SK-N-SH (cell line): Measurements from ENCODE around the gene MAPT. TPM values are rescaled to one million over a fixed set of nuclear protein-coding genes. Genes with fewer than 3 reads are reported as not detected.

Source experiments
- CTCF ChIA-PET: fragments of 300-600, 350-600 bp; formaldehyde crosslinking; extraction: SDS; loops from one replicate; lab custom pipeline; 2021; lab: Yijun Ruan, JAX
- POLR2A ChIA-PET: fragments of 350-600 bp; sonication (Branson Sonifier 250); formaldehyde crosslinking; extraction: SDS; loops from one replicate; lab custom pipeline; 2020; ENCODE audit warnings: antibody characterized with exemption, inconsistent platforms; lab: Yijun Ruan, JAX
- DNase-seq: peaks from one replicate; pipeline ENCODE4 v3.0.0; 2012
- H2AFZ ChIP-seq: fragments of 200-600 bp; sonication (generic); 2 replicates; pipeline ENCODE4 v1.8.1; 2016; ENCODE audit warnings: antibody characterized with exemption, mild to moderate bottlenecking, low read depth
- H3F3A ChIP-seq: fragments of 200-600 bp; sonication (generic); replicated peaks from 2 replicates; pipeline ENCODE3; 2016; ENCODE audit warnings: antibody characterized with exemption, mild to moderate bottlenecking; ENCODE audit not compliant: insufficient read depth
- H3K27ac ChIP-seq, 2 experiments: fragments of 200-500 bp in 1 of 2; fragments of 200-600 bp in 1 of 2; sonication (Bioruptor generic) in 1 of 2; sonication (generic), shearing (Covaris generic) in 1 of 2; 2 replicates each; pipeline versions ENCODE4 v1.5.1 to v1.6.1; 2014 to 2016; ENCODE audit warnings: low read depth in 2 of 2, inconsistent platforms in 1 of 2, low read length in 1 of 2, mild to moderate bottlenecking in 1 of 2, mixed read lengths in 1 of 2
- H3K27me3 ChIP-seq: fragments of 200-600 bp; sonication (generic), shearing (Covaris generic); 2 replicates; pipeline ENCODE4 v1.6.1; 2016; ENCODE audit warnings: mixed run types; ENCODE audit not compliant: insufficient read depth
- H3K36me3 ChIP-seq, 2 experiments: fragments of 200-500 bp in 1 of 2; fragments of 200-600 bp in 1 of 2; sonication (Bioruptor generic) in 1 of 2; sonication (generic) in 1 of 2; replicated peaks in 1 of 2; 2 replicates each; pipeline versions ENCODE3 to v1.5.1; 2014 to 2016; ENCODE audit warnings: low read length in 1 of 2, mild to moderate bottlenecking in 1 of 2; ENCODE audit not compliant: insufficient read depth in 2 of 2, control insufficient read depth in 1 of 2
- H3K4me1 ChIP-seq, 2 experiments: fragments of 200-500 bp in 1 of 2; fragments of 200-600 bp in 1 of 2; sonication (Bioruptor generic) in 1 of 2; sonication (generic), shearing (Covaris generic) in 1 of 2; 2 replicates each; pipeline versions ENCODE4 v1.5.1 to v1.6.1; 2014 to 2016; ENCODE audit warnings: low read depth in 1 of 2, low read length in 1 of 2, mixed run types in 1 of 2; ENCODE audit not compliant: insufficient read depth in 2 of 2, control insufficient read depth in 1 of 2
- H3K4me2 ChIP-seq: fragments of 200-600 bp; sonication (generic), shearing (Covaris generic); 2 replicates; pipeline ENCODE4 v1.6.1; 2017; ENCODE audit warnings: mixed run types
- H3K4me3 ChIP-seq, 2 experiments: fragments of 200-500 bp in 1 of 2; fragments of 200-600 bp in 1 of 2; sonication (Bioruptor generic) in 1 of 2; sonication (generic), shearing (Covaris generic) in 1 of 2; 2 replicates each; pipeline versions ENCODE4 v1.5.1 to v1.8.1; 2014 to 2016; ENCODE audit warnings: low read depth in 2 of 2, inconsistent platforms in 1 of 2, low read length in 1 of 2, mild to moderate bottlenecking in 1 of 2, mixed read lengths in 1 of 2, moderate library complexity in 1 of 2
- H3K79me2 ChIP-seq: fragments of 200-600 bp; sonication (generic); 2 replicates; pipeline ENCODE4 v1.8.1; 2017; ENCODE audit warnings: mild to moderate bottlenecking; ENCODE audit not compliant: insufficient read depth
- H3K9ac ChIP-seq: fragments of 200-600 bp; sonication (generic); 2 replicates; pipeline ENCODE4 v1.6.1; 2017; ENCODE audit warnings: mixed run types
- H3K9me2 ChIP-seq: fragments of 200-600 bp; sonication (generic); 2 replicates; pipeline ENCODE4 v1.6.1; 2017; ENCODE audit warnings: mixed run types
- H3K9me3 ChIP-seq: fragments of 200-600 bp; sonication (generic); 2 replicates; pipeline ENCODE4 v1.6.1; 2017; ENCODE audit warnings: mixed run types, mild to moderate bottlenecking, moderate library complexity
- H4K20me1 ChIP-seq: fragments of 200-600 bp; sonication (generic); 2 replicates; pipeline ENCODE4 v1.6.1; 2017; ENCODE audit warnings: mild to moderate bottlenecking, mixed run types; ENCODE audit not compliant: insufficient read depth
- CHD2 ChIP-seq: fragments of 150-350 bp; IDR thresholded peaks from 2 replicates; pipeline ENCODE4 v1.6.1; 2018; ENCODE audit warnings: low read length; ENCODE audit not compliant: partially characterized antibody
- ELF1 ChIP-seq: IDR thresholded peaks from 2 replicates; pipeline ENCODE4 v1.4.0; 2012
- EP300 ChIP-seq, 2 experiments: IDR thresholded peaks; 2 replicates each; pipeline versions ENCODE4 v1.4.0 to v1.6.1; 2012; ENCODE audit warnings: borderline replicate concordance in 1 of 2, low read depth in 1 of 2, low read length in 1 of 2
- FOSL2 ChIP-seq: IDR thresholded peaks from 2 replicates; pipeline ENCODE4 v1.4.0; 2012; ENCODE audit warnings: low read depth, mild to moderate bottlenecking, moderate library complexity, borderline replicate concordance
- FOXM1 ChIP-seq: IDR thresholded peaks from 2 replicates; pipeline ENCODE4 v1.4.0; 2012; ENCODE audit warnings: low read depth, mild to moderate bottlenecking
- GABPA ChIP-seq: IDR thresholded peaks from 2 replicates; pipeline ENCODE4 v1.4.0; 2012; ENCODE audit warnings: low read depth, mild to moderate bottlenecking
- GATA2 ChIP-seq: sonication (generic); formaldehyde crosslinking; IDR thresholded peaks from 2 replicates; pipeline ENCODE4 v1.5.0; 2020; ENCODE audit warnings: mild to moderate bottlenecking, missing genetic modification reagents
- MEF2A ChIP-seq: IDR thresholded peaks from 2 replicates; pipeline ENCODE4 v1.4.0; 2012; ENCODE audit warnings: low read depth, borderline replicate concordance
- MXI1 ChIP-seq: IDR thresholded peaks from 2 replicates; pipeline ENCODE4 v1.6.1; 2012; ENCODE audit warnings: mild to moderate bottlenecking, low read depth, low read length, improper control_type of control experiment
- NFIC ChIP-seq: IDR thresholded peaks from 2 replicates; pipeline ENCODE4 v1.4.0; 2012; ENCODE audit warnings: borderline replicate concordance
- RAD21 ChIP-seq: IDR thresholded peaks from 2 replicates; pipeline ENCODE4 v1.6.1; 2012; ENCODE audit warnings: mild to moderate bottlenecking, low read length
- RCOR1 ChIP-seq: fragments of 150-350 bp; IDR thresholded peaks from 2 replicates; pipeline ENCODE4 v1.6.1; 2017; ENCODE audit warnings: antibody characterized with exemption, low read length
- RXRA ChIP-seq: IDR thresholded peaks from 2 replicates; pipeline ENCODE4 v1.4.0; 2012; ENCODE audit warnings: low read depth, mild to moderate bottlenecking, borderline replicate concordance
- SIN3A ChIP-seq: IDR thresholded peaks from 2 replicates; pipeline ENCODE4 v1.6.1; 2012; ENCODE audit warnings: low read depth, mild to moderate bottlenecking, low read length, moderate library complexity, borderline replicate concordance
- TEAD4 ChIP-seq: IDR thresholded peaks from 2 replicates; pipeline ENCODE4 v1.4.0; 2012; ENCODE audit warnings: mild to moderate bottlenecking, borderline replicate concordance; ENCODE audit not compliant: insufficient read depth
- YY1 ChIP-seq: IDR thresholded peaks from 2 replicates; pipeline ENCODE4 v1.4.0; 2012; ENCODE audit warnings: low read depth, mild to moderate bottlenecking
- WGBS: methylation state at CpG from one replicate; pipeline ENCODE4 v1.1.6; 2017; ENCODE audit warnings: low lambda C conversion rate; 5-methylcytosine and 5-hydroxymethylcytosine counted together
- polyA plus RNA-seq, 3 experiments: library from polyadenylated mRNA; depleted of rRNA; stranded (reverse); fragments of >200 nt; gene quantifications; 2 replicates each; pipeline ENCODE4 v1.2.3, GENCODE V29; 2012
- TF ChIP-seq, protein P1 (sequence below): fragments of 150-350 bp; IDR thresholded peaks from 2 replicates; pipeline ENCODE4 v1.6.1; 2016; ENCODE audit warnings: mild to moderate bottlenecking, low read depth, low read length
- TF ChIP-seq, protein P2 (sequence below): IDR thresholded peaks from 2 replicates; pipeline ENCODE4 v1.6.1; 2012; ENCODE audit warnings: mild to moderate bottlenecking, low read depth, low read length, moderate library complexity
- TF ChIP-seq, protein P3 (sequence below): IDR thresholded peaks from 2 replicates; pipeline ENCODE4 v1.4.0; 2012; ENCODE audit warnings: low read depth

Gene MAPT
- polyA plus RNA-seq, 1 of the 3 experiments (the other 2 are of a cell fraction): 0.74 TPM

DNA sequence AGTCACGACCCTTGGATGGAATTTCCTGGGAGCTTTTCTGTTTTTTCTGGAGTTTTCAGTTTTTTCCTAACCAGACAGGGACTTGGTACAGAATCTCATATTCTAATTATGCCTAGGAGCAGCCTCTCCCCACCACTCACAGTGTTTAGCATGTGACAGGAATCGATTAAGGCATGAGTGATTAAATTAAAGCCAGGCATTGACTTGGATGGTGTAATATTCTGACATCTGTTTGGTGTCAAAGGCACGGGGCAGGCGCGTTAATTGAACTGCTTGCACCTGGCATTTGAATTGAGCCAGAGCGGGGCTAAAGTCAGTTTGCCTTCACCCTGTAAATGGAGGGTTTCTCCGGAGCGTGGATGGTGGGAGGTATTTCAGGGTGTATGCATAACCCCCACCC is 11.9 kb downstream of the MAPT start:
- peaks cover 35% of the 10 kb centered on the region for H3K27me3 ChIP-seq
- ChIA-PET POLR2A (no interaction called here), CTCF (interaction anchor here (0.7 to 5.9 kb wide), 5 partner anchors 9 to 47 kb away, joined by 3 to 31 read pairs (median 3); partner anchors contain the start of gene MAPT)
- H2AFZ ChIP-seq: no peak overlapping the region
- H3K27ac ChIP-seq: peak overlapping the region in 1 of 2 experiments; percentile 74; a peak in 2 of 4 replicates
- H3K9me2 ChIP-seq: no peaks in the 10 kb centered on the region
- H3K36me3 ChIP-seq: no peaks in the 10 kb centered on the region
- no peaks in the 10 kb centered on the region for H3K9me3 ChIP-seq
- H3K79me2 ChIP-seq: no peaks in the 10 kb centered on the region
- peaks cover 0 to 48% of the 10 kb centered on the region in 2 experiments; a peak in 2 of 4 replicates for H3K4me1 ChIP-seq
- H3F3A ChIP-seq: no peaks in the 10 kb centered on the region
- no peak overlapping the region for H3K9ac ChIP-seq
- no peaks in the 10 kb centered on the region for H4K20me1 ChIP-seq
- WGBS: 15% methylated on average over 8 of the region's 8 CpGs
- 0 out of 2 replicates have a peak, but pooled peaks have one; percentile 17 for TF ChIP-seq GATA2 (CRISPR knock-in tag)
- peak in 1 of 2 experiments; percentile 84; a peak in 2 of 4 replicates for TF ChIP-seq EP300 (IDR thresholded peaks at IDR 0.05; ENCODE audit: borderline replicate concordance in 1 of 2, low read depth in 1 of 2, low read length in 1 of 2)
- TF ChIP-seq CHD2: peak; percentile 50
- TF ChIP-seq MEF2A: no peak
- TF ChIP-seq RCOR1: peak; percentile 58; the same call in 1 of the 2 replicates
- TF ChIP-seq TEAD4: no peak
- no peak for TF ChIP-seq RAD21
- TF ChIP-seq, protein P1, sequence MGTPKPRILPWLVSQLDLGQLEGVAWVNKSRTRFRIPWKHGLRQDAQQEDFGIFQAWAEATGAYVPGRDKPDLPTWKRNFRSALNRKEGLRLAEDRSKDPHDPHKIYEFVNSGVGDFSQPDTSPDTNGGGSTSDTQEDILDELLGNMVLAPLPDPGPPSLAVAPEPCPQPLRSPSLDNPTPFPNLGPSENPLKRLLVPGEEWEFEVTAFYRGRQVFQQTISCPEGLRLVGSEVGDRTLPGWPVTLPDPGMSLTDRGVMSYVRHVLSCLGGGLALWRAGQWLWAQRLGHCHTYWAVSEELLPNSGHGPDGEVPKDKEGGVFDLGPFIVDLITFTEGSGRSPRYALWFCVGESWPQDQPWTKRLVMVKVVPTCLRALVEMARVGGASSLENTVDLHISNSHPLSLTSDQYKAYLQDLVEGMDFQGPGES: no peak
- TF ChIP-seq MXI1: peak; percentile 52; the same call in 1 of the 2 replicates
- no peak for TF ChIP-seq FOSL2
- H3K4me2 ChIP-seq: no peak overlapping the region
- peak; percentile 57 for DNase-seq
- H3K4me3 ChIP-seq: no peak overlapping the region

DNA sequence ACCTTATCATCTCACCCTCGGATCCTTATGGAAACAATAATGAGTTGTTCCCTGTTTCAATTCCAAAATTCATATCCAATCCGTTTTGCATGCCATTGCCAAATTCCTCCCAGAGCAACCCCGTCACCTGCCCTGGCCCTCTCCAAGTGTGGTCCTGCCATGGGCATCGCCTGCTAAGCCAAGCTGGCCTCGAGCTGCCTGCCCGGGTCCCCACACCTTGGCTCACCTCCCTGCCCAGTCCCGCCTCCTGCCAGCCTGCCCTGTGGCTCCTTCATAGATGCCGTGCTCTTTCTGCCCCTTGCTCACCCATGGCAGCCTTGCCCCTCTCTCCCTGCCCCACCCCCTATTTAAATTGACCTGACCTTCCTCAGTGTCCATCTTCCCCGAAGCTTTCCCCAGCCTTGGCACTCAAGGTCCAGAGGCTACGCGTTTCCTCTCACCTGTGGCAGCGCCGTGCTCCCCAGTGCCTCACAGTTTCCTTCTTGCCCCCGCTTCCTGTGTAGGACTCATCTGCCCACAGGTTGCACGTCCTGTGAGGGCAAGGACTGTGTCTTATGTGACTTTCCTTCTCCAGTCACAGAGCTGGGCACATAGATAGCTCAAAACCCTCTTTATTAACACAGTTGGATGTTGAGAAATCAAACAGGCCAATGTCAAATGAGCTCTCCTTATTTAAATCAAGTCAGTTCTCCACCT is 12.7 kb downstream of the MAPT start:
- no peaks in the 10 kb centered on the region for H4K20me1 ChIP-seq
- H3K9me3 ChIP-seq: no peaks in the 10 kb centered on the region
- no peaks in the 10 kb centered on the region for H3K36me3 ChIP-seq
- H3K4me2 ChIP-seq: no peak overlapping the region
- H3K4me3 ChIP-seq: no peak overlapping the region
- ChIA-PET POLR2A (no interaction called here), CTCF (interaction anchor here (0.8 to 5.9 kb wide), 5 partner anchors 10 to 75 kb away, joined by 3 to 31 read pairs (median 3); partner anchors contain the start of gene MAPT)
- H3K4me1 ChIP-seq: peaks cover 0 to 48% of the 10 kb centered on the region in 2 experiments; a peak in 2 of 4 replicates
- H3K79me2 ChIP-seq: no peaks in the 10 kb centered on the region
- WGBS: 69% methylated on average over 15 of the region's 15 CpGs
- H3K9ac ChIP-seq: no peak overlapping the region
- no peak overlapping the region for H2AFZ ChIP-seq
- H3K9me2 ChIP-seq: no peaks in the 10 kb centered on the region
- peaks cover 30% of the 10 kb centered on the region for H3K27me3 ChIP-seq
- DNase-seq: no peak
- no peaks in the 10 kb centered on the region for H3F3A ChIP-seq
- no peak overlapping the region for H3K27ac ChIP-seq
- TF ChIP-seq YY1 (no peak), FOXM1 (no peak), SIN3A (no peak), MEF2A (no peak), GATA2 (CRISPR knock-in tag) (no peak), ELF1 (no peak), RXRA (no peak), FOSL2 (no peak), GABPA (no peak), NFIC (no peak)
- TF ChIP-seq, protein P2, sequence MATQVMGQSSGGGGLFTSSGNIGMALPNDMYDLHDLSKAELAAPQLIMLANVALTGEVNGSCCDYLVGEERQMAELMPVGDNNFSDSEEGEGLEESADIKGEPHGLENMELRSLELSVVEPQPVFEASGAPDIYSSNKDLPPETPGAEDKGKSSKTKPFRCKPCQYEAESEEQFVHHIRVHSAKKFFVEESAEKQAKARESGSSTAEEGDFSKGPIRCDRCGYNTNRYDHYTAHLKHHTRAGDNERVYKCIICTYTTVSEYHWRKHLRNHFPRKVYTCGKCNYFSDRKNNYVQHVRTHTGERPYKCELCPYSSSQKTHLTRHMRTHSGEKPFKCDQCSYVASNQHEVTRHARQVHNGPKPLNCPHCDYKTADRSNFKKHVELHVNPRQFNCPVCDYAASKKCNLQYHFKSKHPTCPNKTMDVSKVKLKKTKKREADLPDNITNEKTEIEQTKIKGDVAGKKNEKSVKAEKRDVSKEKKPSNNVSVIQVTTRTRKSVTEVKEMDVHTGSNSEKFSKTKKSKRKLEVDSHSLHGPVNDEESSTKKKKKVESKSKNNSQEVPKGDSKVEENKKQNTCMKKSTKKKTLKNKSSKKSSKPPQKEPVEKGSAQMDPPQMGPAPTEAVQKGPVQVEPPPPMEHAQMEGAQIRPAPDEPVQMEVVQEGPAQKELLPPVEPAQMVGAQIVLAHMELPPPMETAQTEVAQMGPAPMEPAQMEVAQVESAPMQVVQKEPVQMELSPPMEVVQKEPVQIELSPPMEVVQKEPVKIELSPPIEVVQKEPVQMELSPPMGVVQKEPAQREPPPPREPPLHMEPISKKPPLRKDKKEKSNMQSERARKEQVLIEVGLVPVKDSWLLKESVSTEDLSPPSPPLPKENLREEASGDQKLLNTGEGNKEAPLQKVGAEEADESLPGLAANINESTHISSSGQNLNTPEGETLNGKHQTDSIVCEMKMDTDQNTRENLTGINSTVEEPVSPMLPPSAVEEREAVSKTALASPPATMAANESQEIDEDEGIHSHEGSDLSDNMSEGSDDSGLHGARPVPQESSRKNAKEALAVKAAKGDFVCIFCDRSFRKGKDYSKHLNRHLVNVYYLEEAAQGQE: no peak
- TF ChIP-seq, protein P3, sequence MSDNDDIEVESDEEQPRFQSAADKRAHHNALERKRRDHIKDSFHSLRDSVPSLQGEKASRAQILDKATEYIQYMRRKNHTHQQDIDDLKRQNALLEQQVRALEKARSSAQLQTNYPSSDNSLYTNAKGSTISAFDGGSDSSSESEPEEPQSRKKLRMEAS: no peak
- TF ChIP-seq, protein P1: no peak
